ENCODE data around the gene CCDC12.

CCDC12 gene

GRCh38 chr3:46958467-46959160 is 17.9 kb downstream of the CCDC12 start:
- Histone ChIP-seq H3K4me1 (ENCODE audit: insufficient read depth, insufficient read length) (peaks cover 15% of the 10 kb centered on the region), H3K36me3 (ENCODE audit: insufficient read depth, insufficient read length, low read length) (peaks cover 41% of the 10 kb centered on the region), H3K9ac (ENCODE audit: insufficient read length, low read depth) (no peak overlapping the region), H3K27me3 (ENCODE audit: insufficient read depth, insufficient read length) (no peaks in the 10 kb centered on the region), H3K4me3 (ENCODE audit: insufficient read length, low read depth) (no peak overlapping the region), H3K9me3 (ENCODE audit: insufficient read depth, low read length) (peaks cover 10% of the 10 kb centered on the region)
- TF ChIP-seq SUZ12 (IDR thresholded peaks at IDR 0.05; ENCODE audit: extremely low read depth, insufficient read depth, insufficient read length) = no peak
- no peak for TF ChIP-seq ZNF274 (IDR thresholded peaks at IDR 0.05; ENCODE audit: low read depth, low read length)
- TF ChIP-seq YY1 (IDR thresholded peaks at IDR 0.05; ENCODE audit: insufficient read depth, insufficient read length) = no peak
- DNase-seq (ENCODE audit: low read depth, low spot score) = no peak

- Histone ChIP-seq H3K9me3 (ENCODE audit: insufficient read depth, low read length) (no peaks in the 10 kb centered on the region), H3K4me3 (ENCODE audit: insufficient read length, low read depth) (no peak overlapping the region), H3K4me1 (ENCODE audit: insufficient read depth, insufficient read length) (peaks cover 20% of the 10 kb centered on the region), H3K9ac (ENCODE audit: insufficient read length, low read depth) (no peak overlapping the region), H3K36me3 (ENCODE audit: insufficient read depth, insufficient read length, low read length) (peaks cover 39% of the 10 kb centered on the region), H3K27me3 (ENCODE audit: insufficient read depth, insufficient read length) (no peaks in the 10 kb centered on the region)
- no peak for DNase-seq (ENCODE audit: low read depth, low spot score)
- TF ChIP-seq ZNF274 (IDR thresholded peaks at IDR 0.05; ENCODE audit: low read depth, low read length) = no peak
- no peak for TF ChIP-seq SUZ12 (IDR thresholded peaks at IDR 0.05; ENCODE audit: extremely low read depth, insufficient read depth, insufficient read length)
- TF ChIP-seq YY1 (IDR thresholded peaks at IDR 0.05; ENCODE audit: insufficient read depth, insufficient read length) = no peak
Measured at GRCh38 chr3:46957092-46957820, 19.3 kb downstream of the CCDC12 start.

GRCh38 chr3:46955801-46956259 is 20.7 kb downstream of the CCDC12 start:
- no peak overlapping the region for H3K9ac ChIP-seq (ENCODE audit: insufficient read length, low read depth)
- H3K9me3 ChIP-seq (ENCODE audit: insufficient read depth, low read length) = no peaks in the 10 kb centered on the region
- H3K4me1 ChIP-seq (ENCODE audit: insufficient read depth, insufficient read length) = peaks cover 17% of the 10 kb centered on the region
- no peak for TF ChIP-seq YY1 (IDR thresholded peaks at IDR 0.05; ENCODE audit: insufficient read depth, insufficient read length)
- TF ChIP-seq ZNF274 (IDR thresholded peaks at IDR 0.05; ENCODE audit: low read depth, low read length) = no peak
- no peak for TF ChIP-seq SUZ12 (IDR thresholded peaks at IDR 0.05; ENCODE audit: extremely low read depth, insufficient read depth, insufficient read length)
- H3K4me3 ChIP-seq (ENCODE audit: insufficient read length, low read depth) = no peak overlapping the region
- H3K27me3 ChIP-seq (ENCODE audit: insufficient read depth, insufficient read length) = no peaks in the 10 kb centered on the region
- no peak for DNase-seq (ENCODE audit: low read depth, low spot score)
- peaks cover 41% of the 10 kb centered on the region for H3K36me3 ChIP-seq (ENCODE audit: insufficient read depth, insufficient read length, low read length)

- peaks cover 41% of the 10 kb centered on the region for H3K36me3 ChIP-seq (ENCODE audit: insufficient read depth, insufficient read length, low read length)
- DNase-seq (ENCODE audit: low read depth, low spot score) = no peak
- H3K4me3 ChIP-seq (ENCODE audit: insufficient read length, low read depth) = no peak overlapping the region
- H3K4me1 ChIP-seq (ENCODE audit: insufficient read depth, insufficient read length) = peaks cover 15% of the 10 kb centered on the region
- no peak for TF ChIP-seq SUZ12 (IDR thresholded peaks at IDR 0.05; ENCODE audit: extremely low read depth, insufficient read depth, insufficient read length)
- TF ChIP-seq ZNF274 (IDR thresholded peaks at IDR 0.05; ENCODE audit: low read depth, low read length) = no peak
- peak; percentile 14 for TF ChIP-seq YY1 (IDR thresholded peaks at IDR 0.05; ENCODE audit: insufficient read depth, insufficient read length)
- H3K27me3 ChIP-seq (ENCODE audit: insufficient read depth, insufficient read length) = no peaks in the 10 kb centered on the region
- no peak overlapping the region for H3K9ac ChIP-seq (ENCODE audit: insufficient read length, low read depth)
- no peaks in the 10 kb centered on the region for H3K9me3 ChIP-seq (ENCODE audit: insufficient read depth, low read length)
Measured at GRCh38 chr3:46955157-46955556, 21.4 kb downstream of the CCDC12 start.

DNA sequence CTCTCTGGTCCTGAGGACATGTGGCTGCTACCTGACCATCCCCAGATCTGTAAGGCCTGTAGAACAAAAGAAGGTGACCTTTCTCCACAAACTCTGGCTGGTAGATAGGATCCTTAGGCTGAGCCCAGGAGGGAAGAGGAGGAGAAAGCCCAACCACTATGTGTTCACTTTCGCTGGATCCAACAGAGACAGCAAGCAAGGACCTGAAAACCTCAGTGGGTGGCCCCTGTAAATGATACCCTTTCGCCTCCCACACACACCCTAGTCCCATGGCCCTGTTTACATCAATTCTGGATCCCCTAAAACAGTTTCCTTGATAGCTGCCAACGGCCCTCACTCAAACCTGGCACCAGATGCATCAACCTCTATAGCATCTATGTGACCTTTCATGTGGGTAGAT is 22.4 kb downstream of the CCDC12 start:
- DNase-seq (ENCODE audit: low read depth, low spot score) = no peak
- TF ChIP-seq ZNF274 (IDR thresholded peaks at IDR 0.05; ENCODE audit: low read depth, low read length) (no peak), YY1 (IDR thresholded peaks at IDR 0.05; ENCODE audit: insufficient read depth, insufficient read length) (no peak), SUZ12 (IDR thresholded peaks at IDR 0.05; ENCODE audit: extremely low read depth, insufficient read depth, insufficient read length) (no peak)
- Histone ChIP-seq H3K9ac (ENCODE audit: insufficient read length, low read depth) (no peak overlapping the region), H3K4me3 (ENCODE audit: insufficient read length, low read depth) (no peak overlapping the region), H3K36me3 (ENCODE audit: insufficient read depth, insufficient read length, low read length) (peaks cover 32% of the 10 kb centered on the region), H3K9me3 (ENCODE audit: insufficient read depth, low read length) (no peaks in the 10 kb centered on the region), H3K27me3 (ENCODE audit: insufficient read depth, insufficient read length) (no peaks in the 10 kb centered on the region), H3K4me1 (ENCODE audit: insufficient read depth, insufficient read length) (peaks cover 15% of the 10 kb centered on the region)

DNA sequence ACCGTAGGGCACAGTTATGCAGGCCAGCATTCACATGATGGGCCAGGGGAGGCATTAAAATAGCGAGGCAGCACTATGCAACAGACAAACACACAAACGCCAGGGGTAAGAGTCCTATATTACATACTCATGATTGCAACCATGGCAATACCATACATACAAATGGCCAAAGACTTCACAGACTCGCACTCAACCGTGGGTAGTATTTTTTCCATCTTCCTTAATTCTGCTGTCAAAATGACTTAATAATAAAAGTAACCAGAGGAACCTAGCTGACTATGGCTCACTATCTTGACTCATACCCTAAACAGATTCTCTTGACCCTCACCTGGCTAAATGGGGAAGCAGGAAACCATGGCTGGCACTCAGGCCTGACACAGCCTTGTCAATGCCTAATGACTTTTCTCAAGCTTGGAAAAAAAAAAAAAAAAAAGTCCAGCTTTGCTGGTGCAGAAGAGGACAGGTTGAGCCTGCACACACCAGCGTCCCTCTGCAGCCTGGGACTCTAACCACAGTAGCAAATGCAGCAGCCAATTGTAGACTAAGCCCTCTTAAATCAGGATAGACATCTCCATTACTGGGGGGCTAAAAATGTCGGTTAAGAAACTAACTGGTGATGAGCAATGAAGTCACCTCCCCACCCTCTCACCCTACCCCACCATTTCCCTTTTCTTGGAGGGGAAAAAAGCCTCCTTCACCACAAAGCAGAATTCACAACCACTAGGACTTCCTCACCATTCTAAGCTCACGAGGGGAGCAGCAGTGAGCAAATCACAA is 23.1 kb downstream of the CCDC12 start:
- Histone ChIP-seq H3K4me3 (ENCODE audit: insufficient read length, low read depth) (no peak overlapping the region), H3K36me3 (ENCODE audit: insufficient read depth, insufficient read length, low read length) (peaks cover 30% of the 10 kb centered on the region), H3K27me3 (ENCODE audit: insufficient read depth, insufficient read length) (no peaks in the 10 kb centered on the region), H3K4me1 (ENCODE audit: insufficient read depth, insufficient read length) (peaks cover 22% of the 10 kb centered on the region), H3K9me3 (ENCODE audit: insufficient read depth, low read length) (no peaks in the 10 kb centered on the region), H3K9ac (ENCODE audit: insufficient read length, low read depth) (no peak overlapping the region)
- no peak for DNase-seq (ENCODE audit: low read depth, low spot score)
- TF ChIP-seq ZNF274 (IDR thresholded peaks at IDR 0.05; ENCODE audit: low read depth, low read length) (no peak), YY1 (IDR thresholded peaks at IDR 0.05; ENCODE audit: insufficient read depth, insufficient read length) (no peak), SUZ12 (IDR thresholded peaks at IDR 0.05; ENCODE audit: extremely low read depth, insufficient read depth, insufficient read length) (no peak)

Measured in NT2/D1 (cell line).